Head of caudate nucleus (tissue), 42 donors: ENCODE results near the gene GANAB.
"Not testable (repeated sequence)": the region's sequence is repeated elsewhere in the genome, so short reads cannot be mapped to it uniquely, and the experiment has no call there.

Source experiments
- DNase-seq, 42 donors: peaks; one replicate each; pipeline versions ENCODE4 v3.0.0 to v3.0.0-alpha.2; 2020 to 2021; ENCODE audit warnings: mixed read lengths in 7 of 42
- intact Hi-C: fragments of 100-400 bp; cut with DNase I; formaldehyde crosslinking; loops from one replicate; pipeline ENCODE4 v1.15.0; 2022

Gene GANAB

DNA sequence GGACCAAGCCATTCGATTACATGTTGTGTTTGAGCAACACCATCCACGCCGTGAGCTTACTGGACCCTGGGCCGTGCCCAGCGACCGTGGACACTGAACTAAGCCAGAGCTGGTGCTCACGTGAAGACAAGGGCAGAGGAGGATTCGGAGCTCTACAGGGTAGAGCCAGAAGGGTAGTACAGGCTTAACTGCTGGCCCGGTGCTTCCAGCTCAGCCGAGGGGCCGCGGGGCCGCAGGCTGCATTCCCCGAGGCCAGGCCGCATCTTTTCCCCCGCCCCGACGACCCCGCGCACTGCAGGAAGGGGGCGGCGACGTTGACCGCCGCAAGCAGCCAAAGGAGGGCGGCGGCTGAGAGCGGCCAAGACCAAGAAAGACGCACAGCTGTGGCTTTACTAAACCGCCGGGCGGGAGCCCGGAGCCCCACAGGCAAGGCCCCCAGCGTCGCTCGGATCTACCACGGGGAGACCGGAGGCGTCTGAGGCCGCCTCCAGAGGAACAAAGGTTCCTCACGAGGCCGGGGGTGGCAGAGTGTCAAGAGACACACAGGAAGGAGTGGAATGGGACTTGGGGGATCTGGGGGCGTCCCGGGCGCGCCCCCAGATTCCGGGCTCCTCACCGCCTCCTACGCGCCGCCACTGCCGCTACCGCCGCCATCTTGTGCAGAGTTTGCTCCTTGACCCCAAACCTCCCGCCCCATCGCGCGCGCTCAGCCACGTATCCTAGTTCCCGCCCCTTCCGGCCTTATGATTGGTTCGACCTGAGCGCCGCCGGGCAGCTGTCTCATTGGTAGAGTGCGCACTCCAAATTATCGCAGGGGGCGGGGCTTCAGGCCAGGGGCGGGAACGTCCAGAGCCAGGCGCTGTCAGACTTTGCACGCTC lies at the start of gene GANAB:
TSS of gene GANAB (minus strand) at position 668 of the 879 bp plus-strand sequence. CDS start at position 654, 14 bp downstream.
- peak; percentile 98 to 100 (median 99) for DNase-seq
- intact Hi-C loops: no loop called here

DNA sequence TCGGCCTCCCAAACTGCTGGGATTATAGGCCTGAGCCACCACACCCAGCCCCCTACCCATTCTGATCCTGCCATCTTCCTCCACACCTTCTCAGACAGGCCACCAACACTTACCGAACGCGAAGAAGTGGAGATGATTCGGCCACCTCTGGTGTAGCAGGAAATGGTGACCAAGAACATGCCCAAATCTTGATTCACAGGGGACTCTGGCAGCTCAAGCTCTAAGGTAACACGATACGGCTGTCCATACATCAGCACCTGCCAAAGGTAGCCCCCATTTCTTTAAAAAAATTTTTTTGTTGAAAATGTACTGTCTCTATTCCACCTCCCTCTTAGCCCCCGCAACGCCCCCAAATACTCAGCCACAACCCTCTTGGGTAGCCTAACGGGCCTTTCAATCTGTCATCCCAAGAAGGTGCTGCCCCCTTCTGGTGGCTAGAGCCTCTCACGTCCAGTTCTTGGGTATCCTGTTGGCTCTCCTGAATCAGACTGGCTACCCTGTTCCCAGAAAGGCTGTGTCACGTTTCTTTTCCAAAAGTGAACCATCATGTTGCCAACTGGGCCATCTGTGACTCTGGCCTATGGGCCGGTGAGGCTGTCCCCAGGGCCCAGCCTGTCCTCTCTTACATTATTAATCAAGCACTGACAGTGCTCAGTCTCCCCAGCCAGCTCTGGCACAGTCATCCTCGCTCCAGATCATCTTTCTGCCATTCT lies 48.2 kb upstream of the GANAB start:
- peak; percentile 39 to 91 (median 76) for DNase-seq

DNA sequence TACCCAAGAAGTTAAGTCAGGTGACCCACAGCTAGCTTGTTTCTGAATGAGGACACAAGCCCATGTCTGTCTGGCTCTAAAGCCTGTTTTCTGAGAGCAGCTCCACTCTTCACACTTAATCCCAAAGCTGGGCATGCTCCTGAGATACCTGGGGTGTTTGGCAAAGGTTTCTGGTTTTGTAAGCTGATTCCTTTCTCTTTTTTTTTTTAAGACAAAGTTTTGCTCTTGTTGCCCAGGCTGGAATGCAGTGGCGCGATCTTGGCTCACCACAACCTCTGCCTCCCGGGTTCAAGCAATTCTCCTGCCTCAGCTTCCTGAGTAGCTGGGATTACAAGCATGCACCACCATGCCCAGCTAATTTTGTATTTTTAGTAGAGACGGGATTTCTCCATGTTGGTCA lies 47.2 kb upstream of the GANAB start:
- DNase-seq, intact Hi-C loops: not testable (repeated sequence)

More for the DNA sequence above, 48.2 kb upstream of the GANAB start:
- intact Hi-C loops: no loop called here

DNA sequence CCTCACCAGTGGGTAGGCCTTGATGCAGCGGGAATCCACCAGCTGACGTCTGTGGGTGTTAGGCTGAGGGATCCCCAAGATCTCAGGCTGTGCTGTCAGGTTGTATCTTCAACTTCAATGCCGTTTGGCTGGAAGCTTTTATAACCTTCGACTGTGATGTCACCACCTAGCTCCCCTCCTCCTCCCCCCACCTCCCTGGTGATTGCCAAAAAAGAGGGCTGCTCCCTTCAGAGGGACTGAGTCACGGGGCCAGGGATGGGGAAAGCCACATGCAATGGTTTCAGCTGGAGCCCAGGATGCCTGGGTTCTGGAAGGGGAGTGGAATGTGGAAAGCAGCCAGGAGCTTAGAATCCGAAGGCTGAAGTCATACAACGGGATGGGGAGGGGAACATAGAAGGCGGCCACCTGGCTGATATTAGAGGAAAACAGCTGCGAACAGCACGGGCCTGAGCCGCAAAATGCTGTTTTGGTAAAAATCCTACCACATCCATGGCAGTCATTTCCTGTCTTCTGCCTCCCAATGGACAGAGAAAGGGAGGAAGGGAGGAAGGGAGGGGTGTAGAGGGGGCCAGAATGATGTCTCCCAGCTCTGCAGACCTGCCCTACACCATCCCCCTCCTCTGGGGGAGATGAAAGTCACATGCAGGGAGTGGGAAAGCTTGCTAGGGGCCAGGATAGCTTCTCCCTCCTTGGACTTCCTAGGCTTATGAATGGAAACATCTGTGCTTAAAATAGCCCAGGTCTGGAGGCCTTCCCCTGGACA lies 43.2 kb upstream of the GANAB start, which contains the start of gene LRRN4CL:
TSS of gene LRRN4CL (minus strand) at position 110 of the 763 bp plus-strand sequence. CDS start 1,022 bp downstream, outside the sequence.
- intact Hi-C loops: no loop called here
- peak; percentile 29 to 91 (median 69) for DNase-seq

DNA sequence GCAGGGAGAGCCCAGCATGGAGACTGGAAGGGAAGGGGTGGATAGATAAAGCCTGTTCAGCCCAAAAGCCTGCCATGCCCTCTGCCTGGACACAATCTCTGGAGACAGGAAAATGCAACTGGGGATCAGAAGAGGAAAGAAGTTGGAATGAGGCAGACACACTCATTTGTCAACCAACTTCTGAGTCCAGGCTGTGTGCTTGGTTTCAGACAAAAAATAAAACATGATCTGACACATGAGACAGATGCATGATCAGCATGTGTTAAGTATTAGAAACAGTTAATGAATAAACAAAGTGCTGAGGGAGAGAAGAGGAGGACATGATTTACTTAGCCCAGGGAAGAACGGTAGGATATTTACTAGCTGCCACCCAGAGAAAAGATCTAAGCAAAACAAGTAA lies 42.1 kb upstream of the GANAB start:
- no peak for DNase-seq
- intact Hi-C loops: no loop called here

DNA sequence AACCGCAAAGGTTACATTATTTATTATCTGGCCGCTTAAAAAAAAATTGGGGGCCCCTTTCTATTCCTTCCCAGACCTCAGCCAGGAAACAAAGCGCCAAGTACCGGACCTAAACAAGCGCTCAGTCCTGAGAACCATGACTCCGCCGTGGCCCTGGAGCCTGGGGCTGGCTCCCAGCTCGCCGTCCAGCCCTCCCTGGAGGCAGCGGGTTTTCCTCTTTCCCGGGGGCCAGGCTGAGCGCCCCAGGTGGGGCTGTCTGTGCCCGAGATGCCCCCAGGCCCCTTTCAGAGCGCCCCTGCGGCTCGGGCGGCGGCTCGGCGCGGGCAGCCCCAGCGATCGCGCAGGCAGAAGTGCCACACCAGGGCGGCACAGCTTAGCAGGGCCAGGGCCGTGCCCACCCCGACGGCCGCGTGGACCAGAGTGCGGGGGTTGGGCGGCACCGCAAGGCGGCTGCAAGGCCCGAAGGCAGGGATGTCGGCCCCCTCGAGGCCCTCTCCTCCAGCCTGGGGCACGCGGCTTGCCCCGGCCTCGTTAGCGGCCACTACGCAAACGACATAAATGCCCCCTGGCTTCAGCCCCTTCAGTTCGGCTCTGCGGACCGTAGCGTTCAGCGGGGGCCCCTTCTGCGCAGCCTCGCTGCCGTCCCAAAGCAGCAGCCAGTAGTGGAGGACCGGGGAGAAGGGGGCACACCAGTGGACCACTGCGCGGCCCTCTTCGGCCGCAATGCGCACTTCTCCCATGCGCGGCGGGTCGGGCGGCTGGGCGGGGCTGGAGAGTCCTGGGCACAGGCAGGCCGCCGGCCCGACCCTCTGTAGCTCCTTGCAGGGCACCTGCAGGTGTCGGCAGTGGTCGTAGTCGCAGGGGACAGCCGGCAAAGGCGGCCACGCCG lies 41.3 kb upstream of the GANAB start:
- intact Hi-C loops: no loop called here
- DNase-seq: no peak

DNA sequence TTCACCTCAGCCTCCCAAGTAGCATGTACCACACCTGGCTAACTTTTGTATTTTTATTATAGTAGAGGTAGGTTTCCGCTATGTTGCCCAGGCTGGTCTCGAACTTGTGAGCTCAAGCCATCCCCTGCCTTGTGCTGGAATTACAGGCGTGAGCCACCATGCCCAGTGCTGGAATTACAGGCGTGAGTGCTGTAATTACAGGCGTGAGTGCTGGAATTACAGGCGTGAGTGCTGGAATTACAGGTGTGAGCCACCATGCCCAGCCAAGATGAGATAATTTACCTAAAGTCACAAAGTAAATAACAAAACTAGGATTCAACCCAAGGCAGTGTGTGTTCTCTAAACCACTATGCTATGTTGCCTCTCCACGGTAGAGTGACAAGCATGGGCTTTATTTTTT lies 36.1 kb upstream of the GANAB start:
- DNase-seq: no peak
- intact Hi-C loops: no loop called here

DNA sequence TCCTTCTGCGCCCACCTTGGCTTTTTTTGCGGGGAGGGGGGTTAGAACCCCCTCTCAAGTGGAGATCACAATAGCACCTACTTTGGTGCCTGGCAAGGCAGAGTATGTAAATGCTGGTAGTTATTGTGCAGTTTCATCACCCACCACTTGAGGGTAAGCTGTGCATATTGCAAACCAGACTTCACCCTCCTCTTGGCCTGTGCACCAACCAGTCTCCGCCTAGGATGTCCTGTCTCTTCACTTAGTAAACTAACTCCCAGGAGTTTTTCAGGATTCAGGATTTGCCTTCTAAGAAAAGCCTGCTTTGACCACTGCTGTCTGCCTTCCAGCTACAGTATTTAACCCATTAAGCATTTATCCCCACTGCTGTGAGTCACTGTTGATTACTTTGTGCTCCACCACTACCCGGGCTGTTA lies 34.4 kb upstream of the GANAB start:
- DNase-seq: peak in 5 of 42 donors; percentile 11 to 45 (median 26)
- intact Hi-C loops: no loop called here

DNA sequence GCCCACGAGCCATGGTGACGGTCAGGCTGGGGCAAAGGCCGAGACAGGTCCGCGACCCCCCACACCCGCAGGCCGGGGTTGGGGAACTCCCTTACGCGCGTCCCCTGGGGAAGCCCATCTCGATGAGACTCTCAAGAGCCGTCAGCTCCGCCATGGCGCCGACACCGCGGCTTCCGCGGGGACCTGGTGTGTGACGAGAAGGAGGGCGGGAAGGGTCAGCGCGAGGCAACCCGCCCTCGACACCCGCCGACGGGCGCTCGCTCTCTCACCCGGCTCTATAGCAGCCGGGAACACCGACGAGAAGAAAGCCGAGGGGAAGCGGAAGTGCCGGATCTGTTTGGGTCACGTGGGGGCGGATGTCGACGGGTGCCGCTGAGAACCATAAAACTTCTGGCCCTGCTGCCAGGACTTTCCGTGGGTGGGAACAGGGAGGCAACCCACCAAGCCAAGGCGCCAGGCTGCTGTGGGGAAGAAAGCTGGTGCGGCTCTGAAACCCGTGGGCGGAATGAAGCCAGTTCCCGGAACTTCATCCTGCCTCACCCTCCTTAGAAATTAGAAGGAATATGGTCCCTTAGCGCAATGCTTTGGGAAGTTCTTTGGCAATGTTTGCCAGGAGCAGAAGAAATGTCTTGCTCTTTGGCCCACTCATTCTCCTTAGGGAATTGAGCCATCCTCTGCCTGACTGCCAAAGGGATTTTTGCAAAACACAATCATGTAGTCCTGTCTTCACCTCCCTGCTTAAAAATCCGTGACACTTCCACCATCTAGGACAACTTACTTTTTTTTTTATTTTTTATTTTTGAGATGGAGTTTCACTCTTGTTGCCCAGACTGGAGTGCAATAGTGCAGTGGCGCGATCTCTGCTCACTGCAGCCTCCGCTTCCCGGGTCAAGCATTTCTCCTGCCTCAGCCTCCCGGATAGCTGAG lies 32.6 kb upstream of the GANAB start, which contains the start of gene UBXN1:
TSS of gene UBXN1 (minus strand) at position 304 of the 927 bp plus-strand sequence. CDS start at position 154, 150 bp downstream.
- intact Hi-C loops: loop anchor here (5.0 kb wide), 1 partner anchor 87 kb away; the partner anchor contains the start of gene TUT1
- peak; percentile 78 to 97 (median 90) for DNase-seq

DNA sequence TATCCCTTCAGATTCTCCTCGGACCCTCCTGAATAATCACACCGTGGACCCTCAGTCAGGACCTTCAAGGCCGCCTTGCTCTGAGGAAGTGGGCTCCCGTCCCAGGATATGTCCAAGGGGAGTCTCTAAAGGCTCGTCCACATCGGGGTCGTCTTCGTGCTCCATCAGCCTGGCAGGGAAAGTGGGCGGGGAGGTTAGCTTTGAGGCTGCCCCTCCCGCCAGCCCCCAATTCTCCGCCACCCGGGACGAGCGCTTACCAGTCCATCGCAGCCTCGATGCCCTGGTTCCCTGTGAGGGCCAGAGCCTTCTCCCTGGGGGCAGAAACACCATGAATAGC lies 32.0 kb upstream of the GANAB start:
- intact Hi-C loops: loop anchor here (5.0 kb wide), 1 partner anchor 86 kb away; the partner anchor contains the start of gene TUT1
- DNase-seq: no peak

DNA sequence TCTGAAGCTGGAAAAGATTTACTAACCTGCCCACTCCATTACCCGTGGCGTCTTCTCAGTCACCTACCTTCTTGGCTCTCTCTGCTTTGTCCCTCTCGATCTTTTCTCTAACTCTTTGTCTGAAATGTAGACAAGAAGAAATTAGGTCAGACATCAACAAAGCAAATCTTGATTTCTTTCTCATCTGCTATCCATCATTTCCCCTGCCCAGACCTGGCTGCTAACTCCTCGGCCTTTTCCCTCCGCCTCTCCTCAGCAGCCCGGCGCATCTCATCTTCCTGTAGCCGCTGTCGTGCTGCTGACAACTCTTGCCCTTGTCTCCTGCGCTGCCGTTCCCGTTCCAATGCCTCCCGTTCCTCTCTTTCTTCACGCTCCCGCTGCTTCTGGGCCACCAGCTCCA lies 31.3 kb upstream of the GANAB start:
- intact Hi-C loops: loop anchor here (5.0 kb wide), 1 partner anchor 85 kb away; the partner anchor contains the start of gene TUT1
- no peak for DNase-seq

DNA sequence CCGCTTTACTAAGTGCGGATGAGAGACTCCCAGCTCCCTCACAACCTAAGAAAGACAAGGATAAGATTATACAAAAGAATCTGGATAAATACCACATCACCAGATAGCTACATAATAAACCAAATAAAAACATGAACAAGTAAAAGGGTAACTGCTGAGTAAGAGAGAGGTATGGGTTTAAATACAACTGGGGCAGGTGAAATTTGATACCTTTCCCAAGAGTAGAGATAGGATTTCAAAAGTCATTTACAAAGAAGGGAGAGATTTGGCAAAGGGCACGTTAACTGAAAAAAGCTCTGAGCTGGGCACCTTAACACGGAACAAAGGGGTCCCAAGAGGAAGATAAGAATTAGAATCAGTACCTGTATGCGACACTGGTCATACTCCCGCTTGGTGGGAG lies 30.7 kb upstream of the GANAB start:
- no peak for DNase-seq
- intact Hi-C loops: loop anchor here (5.0 kb wide), 1 partner anchor 85 kb away; the partner anchor contains the start of gene TUT1

DNA sequence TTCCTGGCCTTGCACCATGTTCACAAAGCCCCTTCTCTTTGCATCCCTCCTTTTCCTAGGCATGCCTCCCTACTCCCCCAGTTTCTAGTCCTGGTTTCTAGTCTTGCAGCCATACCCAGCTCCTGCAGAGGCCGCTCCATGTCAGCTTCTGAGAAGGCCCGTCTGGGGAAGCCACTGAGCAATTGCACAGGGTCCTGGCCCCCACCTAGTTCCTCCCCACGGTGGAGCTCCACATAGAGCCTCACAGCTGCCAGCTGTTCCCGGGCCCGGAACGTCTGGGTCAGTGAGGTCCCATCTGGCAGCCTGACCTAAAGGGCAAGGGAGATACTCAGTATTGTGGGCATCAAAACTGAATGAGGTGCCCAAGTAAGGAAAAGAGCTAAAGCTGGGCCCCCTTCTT lies 30.3 kb upstream of the GANAB start:
- no peak for DNase-seq
- intact Hi-C loops: loop anchor here (5.0 kb wide), 1 partner anchor 84 kb away; the partner anchor contains the start of gene TUT1

DNA sequence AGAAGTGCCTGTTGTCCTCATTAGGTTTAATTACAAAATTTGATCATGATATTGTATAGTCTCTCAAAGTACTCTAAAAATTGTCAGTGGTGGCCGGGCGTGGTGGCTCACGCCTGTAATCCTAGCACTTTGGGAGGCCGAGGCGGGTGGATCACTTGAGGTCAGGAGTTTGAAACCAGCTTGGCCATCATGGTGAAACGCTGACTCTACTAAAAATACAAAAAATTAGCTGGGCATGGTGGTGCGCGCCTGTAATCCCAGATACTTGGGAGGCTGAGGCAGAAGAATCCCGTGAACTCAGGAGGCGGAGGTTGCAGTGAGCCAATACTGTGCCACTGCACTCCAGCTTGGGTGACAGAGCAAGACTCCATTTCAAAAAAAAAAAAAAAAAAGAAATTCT lies 29.0 kb upstream of the GANAB start:
- not testable (repeated sequence) for DNase-seq
- intact Hi-C loops: loop anchor here (5.0 kb wide), 1 partner anchor 83 kb away; the partner anchor contains the start of gene TUT1

DNA sequence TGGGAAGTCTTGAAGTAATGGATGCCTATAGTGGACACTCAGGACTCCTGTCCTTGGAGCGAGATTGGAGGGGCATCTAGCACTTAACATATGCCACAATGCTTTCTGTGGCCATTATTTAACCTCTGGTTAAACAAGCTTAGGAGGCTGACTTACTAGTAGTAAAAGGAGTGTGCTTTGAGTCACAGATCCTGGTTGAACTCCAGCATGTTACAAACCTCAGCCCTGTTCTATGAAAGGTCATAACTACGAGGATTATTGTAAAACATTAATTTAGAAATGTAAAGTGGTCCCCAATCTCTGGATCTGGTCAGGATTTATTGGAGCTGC lies 26.7 kb upstream of the GANAB start:
- intact Hi-C loops: no loop called here
- DNase-seq: no peak

DNA sequence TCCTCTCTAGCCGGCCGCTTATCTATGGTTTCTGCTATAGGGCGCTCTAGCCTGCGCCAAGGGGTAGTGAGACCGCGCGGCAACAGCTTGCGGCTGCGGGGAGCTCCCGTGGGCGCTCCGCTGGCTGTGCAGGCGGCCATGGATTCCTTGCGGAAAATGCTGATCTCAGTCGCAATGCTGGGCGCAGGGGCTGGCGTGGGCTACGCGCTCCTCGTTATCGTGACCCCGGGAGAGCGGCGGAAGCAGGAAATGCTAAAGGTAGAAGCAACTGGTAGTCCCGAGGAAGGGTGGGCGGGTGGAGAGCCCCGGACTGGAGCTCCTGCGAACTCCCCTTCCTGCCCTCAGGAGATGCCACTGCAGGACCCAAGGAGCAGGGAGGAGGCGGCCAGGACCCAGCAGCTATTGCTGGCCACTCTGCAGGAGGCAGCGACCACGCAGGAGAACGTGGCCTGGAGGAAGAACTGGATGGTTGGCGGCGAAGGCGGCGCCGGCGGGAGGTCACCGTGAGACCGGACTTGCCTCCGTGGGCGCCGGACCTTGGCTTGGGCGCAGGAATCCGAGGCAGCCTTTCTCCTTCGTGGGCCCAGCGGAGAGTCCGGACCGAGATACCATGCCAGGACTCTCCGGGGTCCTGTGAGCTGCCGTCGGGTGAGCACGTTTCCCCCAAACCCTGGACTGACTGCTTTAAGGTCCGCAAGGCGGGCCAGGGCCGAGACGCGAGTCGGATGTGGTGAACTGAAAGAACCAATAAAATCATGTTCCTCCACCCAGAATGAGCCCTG lies 25.4 kb upstream of the GANAB start, which contains the start of the genes LBHD1 and UQCC3:
TSS of gene LBHD1 (minus strand) at position 660 of the 782 bp plus-strand sequence. CDS start 2,236 bp downstream, outside the sequence.
TSS of gene UQCC3 (plus strand) at position 66 of the 782 bp plus-strand sequence. CDS start at position 139, 73 bp downstream.
- intact Hi-C loops: no loop called here
- DNase-seq: peak in 41 of 42 donors; percentile 71 to 95 (median 87)
